Measurements from ENCODE around the gene CACUL1. TPM values are rescaled to one million over a fixed set of nuclear protein-coding genes. Genes with fewer than 3 reads are reported as not detected.

Gene CACUL1
- total RNA-seq, 4 donors from 2014 or later = 20.8 to 33.7 (median 28.2) TPM

DNA sequence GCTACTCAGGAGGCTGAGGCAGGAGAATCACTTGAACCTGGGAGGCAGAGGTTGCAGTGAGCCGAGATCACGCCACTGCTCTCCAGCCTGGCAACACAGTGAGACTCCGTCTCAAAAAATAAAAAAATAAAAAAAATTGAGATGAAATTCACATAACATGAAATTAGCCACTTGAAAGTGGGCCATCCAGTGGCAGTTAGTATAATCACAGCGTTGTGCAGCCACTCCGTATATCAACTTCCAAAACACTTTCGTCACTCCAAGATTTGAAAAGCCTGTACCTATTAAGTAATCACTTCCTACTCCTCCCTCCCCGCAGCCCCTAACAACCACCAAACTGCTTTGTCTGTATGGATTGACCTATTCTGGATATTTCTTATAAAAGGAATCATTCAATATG, 20.7 kb upstream of the CACUL1 start:
- DNase-seq (ENCODE audit: low spot score in 2 of 2) = no peak
- intact Hi-C loops (cut with DNase I; ENCODE audit: low total_unique reads) = no loop called here
- H3K4me3 ChIP-seq (ENCODE audit: low read depth, poor library complexity, severe bottlenecking) = no peak overlapping the region
- TF ChIP-seq, protein P1, sequence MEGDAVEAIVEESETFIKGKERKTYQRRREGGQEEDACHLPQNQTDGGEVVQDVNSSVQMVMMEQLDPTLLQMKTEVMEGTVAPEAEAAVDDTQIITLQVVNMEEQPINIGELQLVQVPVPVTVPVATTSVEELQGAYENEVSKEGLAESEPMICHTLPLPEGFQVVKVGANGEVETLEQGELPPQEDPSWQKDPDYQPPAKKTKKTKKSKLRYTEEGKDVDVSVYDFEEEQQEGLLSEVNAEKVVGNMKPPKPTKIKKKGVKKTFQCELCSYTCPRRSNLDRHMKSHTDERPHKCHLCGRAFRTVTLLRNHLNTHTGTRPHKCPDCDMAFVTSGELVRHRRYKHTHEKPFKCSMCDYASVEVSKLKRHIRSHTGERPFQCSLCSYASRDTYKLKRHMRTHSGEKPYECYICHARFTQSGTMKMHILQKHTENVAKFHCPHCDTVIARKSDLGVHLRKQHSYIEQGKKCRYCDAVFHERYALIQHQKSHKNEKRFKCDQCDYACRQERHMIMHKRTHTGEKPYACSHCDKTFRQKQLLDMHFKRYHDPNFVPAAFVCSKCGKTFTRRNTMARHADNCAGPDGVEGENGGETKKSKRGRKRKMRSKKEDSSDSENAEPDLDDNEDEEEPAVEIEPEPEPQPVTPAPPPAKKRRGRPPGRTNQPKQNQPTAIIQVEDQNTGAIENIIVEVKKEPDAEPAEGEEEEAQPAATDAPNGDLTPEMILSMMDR (IDR thresholded peaks at IDR 0.05) = no peak
- TF ChIP-seq POLR2A (IDR thresholded peaks at IDR 0.05) = no peak
- WGBS, 2 donors = 69 to 76% methylated on average over 7 of the region's 7 CpGs

DNA sequence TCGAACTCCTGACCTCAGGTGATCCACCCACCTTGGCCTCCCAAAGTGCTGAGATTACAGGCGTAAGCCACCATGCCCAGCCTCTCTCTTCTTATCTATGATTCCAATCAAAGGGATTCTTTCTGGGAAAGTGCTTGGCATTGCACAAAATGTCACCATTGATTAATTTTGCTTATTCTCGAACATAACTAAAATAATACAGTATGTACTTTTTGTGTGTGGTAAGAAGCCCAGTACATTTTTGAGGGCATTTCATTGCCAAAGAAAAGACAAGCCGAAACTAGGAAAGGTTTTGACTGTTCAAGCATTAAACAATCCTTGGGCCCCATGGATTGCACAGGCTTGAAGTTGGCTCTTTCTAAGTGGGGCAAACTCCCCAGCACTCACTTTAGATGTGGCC, 18.3 kb upstream of the CACUL1 start:
- no peak for DNase-seq (ENCODE audit: low spot score in 2 of 2)
- no peak for TF ChIP-seq POLR2A (IDR thresholded peaks at IDR 0.05)
- no peak overlapping the region for H3K4me3 ChIP-seq (ENCODE audit: low read depth, poor library complexity, severe bottlenecking)
- intact Hi-C loops (cut with DNase I; ENCODE audit: low total_unique reads) = no loop called here
- WGBS, 2 donors = 73 to 89% methylated on average over 4 of the region's 4 CpGs

DNA sequence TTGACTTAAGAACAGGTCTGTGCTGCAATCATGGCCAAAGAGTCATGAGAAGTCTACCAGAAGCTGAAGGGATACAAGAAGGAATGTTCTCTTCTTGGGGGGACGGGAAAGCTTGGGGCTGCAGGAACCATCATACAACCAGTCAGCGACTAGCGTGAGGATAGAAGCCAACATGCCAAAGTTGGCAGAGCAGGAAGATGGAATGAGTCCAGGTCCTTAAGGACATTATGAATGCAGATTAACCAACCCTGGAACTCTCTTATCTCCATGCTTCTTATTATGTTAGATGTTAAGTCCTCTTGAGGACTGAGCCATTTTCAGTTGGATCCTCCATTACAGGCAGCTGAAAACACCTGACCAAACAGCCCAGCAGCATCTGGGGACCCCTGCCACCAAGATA, 17.2 kb upstream of the CACUL1 start:
- no peak for DNase-seq (ENCODE audit: low spot score in 2 of 2)
- no peak overlapping the region for H3K4me3 ChIP-seq (ENCODE audit: low read depth, poor library complexity, severe bottlenecking)
- WGBS, 2 donors = 61 to 78% methylated on average over 3 of the region's 3 CpGs
- intact Hi-C loops (cut with DNase I; ENCODE audit: low total_unique reads) = no loop called here
- TF ChIP-seq, protein P1 (IDR thresholded peaks at IDR 0.05) = no peak
- TF ChIP-seq POLR2A (IDR thresholded peaks at IDR 0.05) = no peak

DNA sequence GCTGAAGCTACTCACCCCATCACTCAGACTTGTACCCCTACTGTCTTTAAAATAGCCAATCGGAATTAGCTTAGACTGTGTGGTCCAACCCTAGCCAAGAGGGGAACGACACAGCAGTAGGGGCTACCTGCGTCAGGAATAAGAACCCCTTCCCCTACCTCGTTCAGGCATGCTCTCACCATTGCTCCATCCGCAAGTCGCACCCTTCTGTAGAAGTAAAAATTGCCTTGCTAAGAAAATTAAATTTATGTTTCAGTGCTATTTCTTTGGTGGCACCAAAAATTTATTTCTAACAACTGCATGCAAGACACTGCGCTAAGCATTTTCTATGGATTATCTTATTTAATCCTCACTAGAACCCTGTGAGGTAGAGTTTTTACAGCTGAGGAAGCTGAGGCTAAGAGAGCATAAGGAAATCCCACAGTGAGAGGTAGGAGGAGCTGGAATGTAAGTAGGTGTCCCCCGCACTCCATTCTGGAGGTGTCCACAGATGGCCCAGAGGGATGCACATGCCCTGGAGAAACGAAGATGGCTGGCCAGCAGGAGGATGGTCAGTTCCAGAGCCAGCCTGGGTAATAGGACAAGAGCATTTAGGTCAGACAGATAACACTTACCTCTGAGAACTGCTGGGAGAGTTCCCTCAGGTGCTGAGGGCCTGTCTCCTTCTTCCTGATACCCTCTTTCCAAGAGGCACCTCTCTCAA, 15.3 kb upstream of the CACUL1 start:
- no peak overlapping the region for H3K4me3 ChIP-seq (ENCODE audit: low read depth, poor library complexity, severe bottlenecking)
- 87 to 91% methylated on average over 9 of the region's 9 CpGs for WGBS, 2 donors
- intact Hi-C loops (cut with DNase I; ENCODE audit: low total_unique reads) = no loop called here
- no peak for TF ChIP-seq POLR2A (IDR thresholded peaks at IDR 0.05)
- TF ChIP-seq, protein P1 (IDR thresholded peaks at IDR 0.05) = no peak
- no peak for DNase-seq (ENCODE audit: low spot score in 2 of 2)

DNA sequence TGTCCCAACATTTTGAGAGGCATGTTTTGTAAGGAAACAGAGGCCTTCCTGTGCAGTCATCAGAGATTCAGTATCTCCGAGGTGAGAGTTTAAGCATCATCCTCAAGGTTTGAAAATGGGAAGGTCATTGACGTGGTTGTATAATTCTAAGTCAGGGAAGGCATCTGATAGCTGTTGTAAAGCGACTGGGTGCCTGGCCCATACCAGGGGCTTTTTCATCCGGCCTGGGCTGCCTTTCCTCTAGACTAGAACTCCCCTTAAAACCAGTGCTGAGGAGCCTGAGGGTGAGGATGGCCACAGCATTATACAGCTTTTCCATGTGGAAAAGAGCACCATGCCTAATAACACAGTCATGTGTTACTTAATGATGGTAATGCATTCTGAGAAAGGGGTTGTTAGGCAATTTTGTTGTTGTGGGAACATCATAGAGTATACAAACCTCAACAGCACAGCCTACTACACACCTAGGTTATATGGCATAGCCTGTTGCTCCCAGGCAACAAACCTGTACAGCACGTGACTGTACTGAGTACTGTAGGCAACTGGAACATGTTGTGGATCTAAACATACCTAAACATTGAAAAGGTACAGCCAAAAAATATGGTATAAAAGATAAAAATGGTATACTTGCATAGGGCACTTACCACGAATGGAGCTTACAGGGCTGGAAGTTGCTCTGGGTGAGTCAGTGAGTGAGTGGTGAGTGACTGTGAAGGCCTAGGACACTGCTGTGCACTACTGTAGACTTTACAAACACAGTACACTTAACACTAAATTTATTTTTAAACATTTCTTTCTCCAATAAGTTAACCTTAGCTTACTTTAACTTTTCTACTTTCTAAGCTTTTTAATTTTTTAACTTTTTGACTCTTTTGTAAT, 13.5 kb upstream of the CACUL1 start:
- no peak overlapping the region for H3K4me3 ChIP-seq (ENCODE audit: low read depth, poor library complexity, severe bottlenecking)
- WGBS, 2 donors = 86 to 87% methylated on average over 6 of the region's 6 CpGs
- DNase-seq (ENCODE audit: low spot score in 2 of 2) = no peak
- intact Hi-C loops (cut with DNase I; ENCODE audit: low total_unique reads) = no loop called here
- TF ChIP-seq, protein P1 (IDR thresholded peaks at IDR 0.05) = no peak
- no peak for TF ChIP-seq POLR2A (IDR thresholded peaks at IDR 0.05)

DNA sequence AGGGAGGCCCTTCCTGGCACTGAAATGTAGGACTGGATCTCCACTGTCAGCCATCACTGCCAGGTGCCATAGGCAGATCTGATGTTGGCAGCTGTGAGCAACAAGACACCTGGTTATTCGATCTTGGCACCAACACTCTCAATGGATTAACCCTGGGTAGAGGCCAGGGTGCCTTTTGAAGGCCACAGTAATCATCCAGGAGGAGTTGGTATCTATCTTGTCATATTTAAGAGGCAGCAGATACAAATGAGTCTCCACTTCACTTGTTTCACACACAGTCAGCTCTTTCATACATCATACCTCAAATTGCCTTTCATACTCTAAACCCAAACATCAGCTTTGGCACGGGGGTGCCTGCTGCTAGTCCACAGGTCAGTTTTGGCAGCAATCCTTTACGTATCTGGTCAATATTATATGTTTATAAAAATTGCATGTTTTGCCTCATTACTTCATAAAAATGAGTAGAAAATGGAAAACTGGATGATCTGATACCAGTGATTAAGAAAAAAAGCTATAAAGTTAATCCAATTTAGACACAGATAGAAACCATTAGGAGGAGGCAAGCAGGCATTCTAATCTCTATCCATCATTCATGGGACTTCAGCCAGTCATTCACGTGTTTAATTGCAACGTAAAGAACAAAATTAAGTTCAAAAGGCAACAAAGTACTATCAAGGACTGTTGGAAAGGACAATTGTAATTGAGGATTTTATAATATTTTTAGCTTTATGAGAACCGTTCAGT, 12.7 kb upstream of the CACUL1 start:
- DNase-seq (ENCODE audit: low spot score in 2 of 2) = no peak
- 66 to 71% methylated on average over 6 of the region's 6 CpGs for WGBS, 2 donors
- no peak for TF ChIP-seq POLR2A (IDR thresholded peaks at IDR 0.05)
- TF ChIP-seq, protein P1 (IDR thresholded peaks at IDR 0.05) = no peak
- H3K4me3 ChIP-seq (ENCODE audit: low read depth, poor library complexity, severe bottlenecking) = no peak overlapping the region
- intact Hi-C loops (cut with DNase I; ENCODE audit: low total_unique reads) = no loop called here
